GM12878 (cell line): ENCODE data around the gene MINAR2. TPM values are rescaled to one million over a fixed set of nuclear protein-coding genes. Genes with fewer than 3 reads are reported as not detected.

Experiments
- ATAC-seq: fragments of 200-7000 bp; cut with Tn5 transposase; 3 replicates; pipeline ENCODE4 v1.9.1; 2020; ENCODE audit warnings: mild to moderate bottlenecking, moderate library complexity
- BruUV-seq: library from RNA; stranded (reverse); fragments of 400-500 nt; replicated peaks from 2 replicates; lab custom pipeline; 2021; lab: Mats Ljungman, UMichigan
- CTCF ChIA-PET: fragments of 300-600 bp; sonication (Branson Sonifier 250); formaldehyde crosslinking; extraction: SDS; loops from one replicate; lab custom pipeline; 2021; ENCODE audit warnings: inconsistent platforms; lab: Yijun Ruan, JAX
- POLR2A ChIA-PET: fragments of 350-600 bp; formaldehyde crosslinking; extraction: SDS; loops from one replicate; lab custom pipeline; 2021; ENCODE audit warnings: inconsistent platforms; lab: Charles Lee
- RAD21 ChIA-PET: fragments of 300-600 bp; sonication (Branson Sonifier 250); formaldehyde crosslinking; loops from one replicate; lab custom pipeline; 2023; ENCODE audit warnings: antibody characterized with exemption; ENCODE audit not compliant: unreplicated experiment; lab: Charles Lee
- SMC1A ChIA-PET: fragments of 300-600 bp; sonication (Branson Sonifier 250); formaldehyde crosslinking; loops from one replicate; lab custom pipeline; 2023; ENCODE audit not compliant: unreplicated experiment, uncharacterized antibody; lab: Charles Lee
- DNase-seq: peaks from one replicate; pipeline ENCODE4 v3.0.0-alpha.2; 2011; ENCODE audit warnings: low read depth, low spot score
- FAIRE-seq: peaks from 3 replicates; lab custom pipeline; 2011; peaks lifted over from hg19 to GRCh38; lab: Jason Lieb, UNC
- H2AFZ ChIP-seq: 2 replicates; pipeline ENCODE4 v1.6.0; 2011; ENCODE audit warnings: low read depth, low read length, control low read depth; ENCODE audit not compliant: control insufficient read depth
- H3K27ac ChIP-seq: 2 replicates; pipeline ENCODE4 v1.5.1; 2011; ENCODE audit warnings: control low read depth; ENCODE audit not compliant: control insufficient read depth, insufficient read depth
- H3K27me3 ChIP-seq, 2 experiments: replicated peaks in 1 of 2; 2 replicates each; pipeline versions ENCODE4 v1.6.0 to v1.6.1; 2011; ENCODE audit warnings: low read length in 1 of 2; ENCODE audit not compliant: control insufficient read depth in 2 of 2, insufficient read depth in 2 of 2
- H3K36me3 ChIP-seq, 2 experiments: 2 replicates each; pipeline ENCODE4 v1.5.1; 2011; ENCODE audit warnings: low read length in 1 of 2; ENCODE audit not compliant: control insufficient read depth in 2 of 2, insufficient read depth in 2 of 2
- H3K4me1 ChIP-seq: 2 replicates; pipeline ENCODE4 v1.6.1; 2011; ENCODE audit warnings: mild to moderate bottlenecking, low read length, moderate library complexity, mixed read lengths; ENCODE audit not compliant: control insufficient read depth, insufficient read depth
- H3K4me2 ChIP-seq: 2 replicates; pipeline ENCODE4 v1.6.0; 2011; ENCODE audit warnings: control low read depth; ENCODE audit not compliant: control insufficient read depth, insufficient read depth
- H3K4me3 ChIP-seq: fragments of 200-600 bp; sonication (generic); 2 replicates; pipeline ENCODE4 v1.5.1; 2016
- H3K79me2 ChIP-seq: 2 replicates; pipeline ENCODE4 v1.6.0; 2011; ENCODE audit warnings: low read length; ENCODE audit not compliant: control insufficient read depth, insufficient read depth
- H3K9ac ChIP-seq: 2 replicates; pipeline ENCODE4 v1.8.0; 2011; ENCODE audit warnings: low read length, control low read depth, mixed read lengths; ENCODE audit not compliant: control insufficient read depth, insufficient read depth
- H3K9me3 ChIP-seq: replicated peaks from 3 replicates; pipeline ENCODE4 v1.5.1; 2011; ENCODE audit warnings: mild to moderate bottlenecking, low read length; ENCODE audit not compliant: control insufficient read depth, insufficient read depth
- H4K20me1 ChIP-seq: 2 replicates; pipeline ENCODE4 v1.6.0; 2011; ENCODE audit not compliant: control insufficient read depth, insufficient read depth
- BCL11A ChIP-seq: IDR thresholded peaks from 2 replicates; pipeline ENCODE4 v1.6.1; 2011; ENCODE audit warnings: low read depth, low read length
- BHLHE40 ChIP-seq, 2 experiments: fragments of 450-650 bp in 1 of 2; IDR thresholded peaks; 2 replicates each; pipeline ENCODE4 v1.6.1; 2011 to 2017; ENCODE audit warnings: low read depth in 2 of 2, borderline replicate concordance in 1 of 2, improper control_type of control experiment in 1 of 2, low read length in 1 of 2, mild to moderate bottlenecking in 1 of 2
- CHD1 ChIP-seq: IDR thresholded peaks from 2 replicates; pipeline ENCODE4 v1.6.1; 2012; ENCODE audit warnings: low read depth, low read length, improper control_type of control experiment
- EP300 ChIP-seq, 2 experiments: fragments of 150-350 bp in 1 of 2; IDR thresholded peaks; 2 replicates each; pipeline ENCODE4 v1.6.1; 2011 to 2012; ENCODE audit warnings: low read depth in 2 of 2, low read length in 2 of 2, borderline replicate concordance in 1 of 2, improper control_type of control experiment in 1 of 2, inconsistent platforms in 1 of 2; ENCODE audit not compliant: control insufficient read depth in 1 of 2
- ETV6 ChIP-seq, 2 experiments: fragments of 450-650 bp in 1 of 2; IDR thresholded peaks in 1 of 2; conservative IDR thresholded peaks in 1 of 2; 2 replicates each; pipeline ENCODE4 v1.6.1; 2014; ENCODE audit warnings: antibody characterized with exemption in 1 of 2, borderline replicate concordance in 1 of 2, low read depth in 1 of 2, mild to moderate bottlenecking in 1 of 2, moderate library complexity in 1 of 2
- GABPA ChIP-seq: IDR thresholded peaks from 2 replicates; pipeline ENCODE4 v1.6.1; 2014; ENCODE audit warnings: antibody characterized with exemption, low read depth, mild to moderate bottlenecking, inconsistent platforms
- HCFC1 ChIP-seq: fragments of 150-350 bp; IDR thresholded peaks from 2 replicates; pipeline ENCODE4 v1.6.1; 2014; ENCODE audit warnings: low read length
- HDAC6 ChIP-seq: fragments of 200-600 bp; sonication (generic); IDR thresholded peaks from one replicate; pipeline ENCODE4 v1.8.0; 2017; ENCODE audit warnings: antibody characterized with exemption; ENCODE audit not compliant: unreplicated experiment
- KAT2A ChIP-seq: conservative IDR thresholded peaks from 2 replicates; pipeline ENCODE4 v1.6.1; 2011; ENCODE audit warnings: low read depth, low read length; ENCODE audit not compliant: control insufficient read depth
- KLF5 ChIP-seq: fragments of 450-650 bp; IDR thresholded peaks from 2 replicates; pipeline ENCODE4 v1.6.1; 2014; ENCODE audit warnings: mild to moderate bottlenecking; ENCODE audit not compliant: partially characterized antibody
- MTA3 ChIP-seq: IDR thresholded peaks from 2 replicates; pipeline ENCODE4 v1.6.1; 2012; ENCODE audit warnings: low read length, inconsistent platforms, borderline replicate concordance
- NBN ChIP-seq: fragments of 450-650 bp; IDR thresholded peaks from 2 replicates; pipeline ENCODE4 v1.6.1; 2016
- NFYB ChIP-seq: IDR thresholded peaks from 2 replicates; pipeline ENCODE4 v1.6.1; 2011; ENCODE audit warnings: low read depth, mild to moderate bottlenecking, low read length, improper control_type of control experiment, moderate library complexity; ENCODE audit not compliant: insufficient read depth
- PML ChIP-seq: IDR thresholded peaks from 2 replicates; pipeline ENCODE4 v1.6.1; 2012; ENCODE audit warnings: low read length, inconsistent platforms
- WGBS: methylation state at CpG from one replicate; pipeline ENCODE4 v1.1.6; 2016; ENCODE audit warnings: low lambda C conversion rate; ENCODE audit not compliant: insufficient replicate concordance, insufficient coverage; ENCODE audit errors: missing lambda C conversion rate; 5-methylcytosine and 5-hydroxymethylcytosine counted together
- in situ Hi-C: fragments of 300-500 bp; cut with MboI; formaldehyde crosslinking; loops from 9 replicates; pipeline ENCODE4 v1.14.3; 2018; ENCODE audit warnings: mixed read lengths
- intact Hi-C: fragments of 100-400 bp; cut with micrococcal nuclease; formaldehyde crosslinking; loops from one replicate; pipeline ENCODE4 v1.14.2; 2022; ENCODE audit not compliant: unreplicated experiment
- polyA plus RNA-seq, 11 experiments: library from polyadenylated mRNA; depleted of rRNA in 4 of 11; unstranded in 6 of 11; stranded (reverse) in 5 of 11; fragments of >200 nt; fragmentation: Nextera tagmentation in 4 of 11; fragmentation: Illumina TruSeq in 1 of 11; extraction: Ambion mirVana in 4 of 11; extraction: Trizol in 1 of 11; gene quantifications; 1 replicate in 1 of 11; 2 replicates in 10 of 11; pipeline versions ENCODE4 v1.2.1 to v1.2.3, GENCODE V29; 2011 to 2016; ENCODE audit warnings: inconsistent platforms in 2 of 11, missing spikeins in 2 of 11, low read depth in 1 of 11
- total RNA-seq, 4 experiments: library from RNA; depleted of rRNA in 3 of 4; stranded (reverse); fragments of >200 nt in 3 of 4; fragmentation: Illumina TruSeq in 1 of 4; extraction: Trizol in 1 of 4; gene quantifications; 2 replicates each; pipeline versions ENCODE4 v1.2.1 to v1.2.3, GENCODE V29; 2013 to 2021
- TF ChIP-seq, protein P1 (sequence below): fragments of 450-650 bp; formaldehyde crosslinking; IDR thresholded peaks from 2 replicates; pipeline ENCODE4 v1.5.0; 2022; ENCODE audit warnings: mild to moderate bottlenecking, missing genetic modification characterization
- TF ChIP-seq, protein P2 (sequence below): fragments of 450-650 bp; IDR thresholded peaks from 2 replicates; pipeline ENCODE4 v1.6.1; 2017; ENCODE audit warnings: mild to moderate bottlenecking, low read depth, inconsistent platforms; ENCODE audit not compliant: poor library complexity, severe bottlenecking

The MINAR2 gene
- total and polyA plus RNA-seq, 10 of the 15 experiments (the other 5 are each of a cell fraction or from before 2014, with no cell fraction given) = 0.03 to 0.07 TPM; not detected in 8

DNA sequence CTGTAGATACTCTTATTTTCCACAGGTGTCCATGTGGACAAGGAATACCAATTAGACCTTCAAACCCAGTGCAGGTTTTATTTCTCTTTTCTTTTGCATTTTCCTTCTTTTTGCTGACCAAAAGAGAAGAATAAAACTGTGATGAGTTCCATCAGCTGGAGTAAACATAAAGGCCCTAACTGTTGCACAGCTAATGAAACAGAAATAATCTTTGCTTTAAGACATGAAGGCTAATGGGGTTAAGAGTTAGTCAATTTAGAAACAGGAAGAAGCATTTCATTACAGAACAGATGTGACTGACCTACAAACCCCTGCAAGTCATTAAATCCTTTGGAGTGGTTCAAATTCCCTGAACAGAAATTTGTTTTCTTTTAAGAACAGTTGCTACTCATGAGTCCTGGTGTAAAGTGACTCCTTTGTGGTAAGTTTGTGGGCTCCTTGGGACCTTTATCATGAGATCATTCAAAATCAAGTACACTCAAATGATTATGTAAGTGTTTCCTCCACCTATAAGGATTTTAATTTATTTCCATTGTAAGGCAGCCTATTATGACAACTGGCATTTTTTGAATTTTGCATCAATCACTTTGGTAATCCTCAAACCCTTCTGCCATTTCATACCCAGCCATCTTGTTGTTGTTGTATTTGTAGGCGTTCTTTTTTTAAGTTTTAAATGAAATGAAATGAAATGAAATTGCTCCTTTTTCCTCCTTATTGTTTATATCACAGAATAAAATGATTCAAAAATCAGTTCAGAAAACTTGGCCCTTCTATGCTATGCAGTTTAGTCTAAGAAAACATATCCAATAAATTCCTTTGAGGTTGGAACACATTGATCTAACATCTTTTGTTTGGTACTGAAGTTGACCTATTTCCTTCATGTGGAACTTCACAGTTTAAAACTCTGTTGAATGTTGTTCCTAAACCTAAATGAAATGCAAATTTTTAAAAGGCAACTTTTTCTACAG is 1.3 kb downstream of the MINAR2 start:
- no peak; the same call in 2 of the 3 replicates for ATAC-seq
- TF ChIP-seq NBN (no peak), MTA3 (no peak), BHLHE40 (IDR thresholded peaks at IDR 0.05; ENCODE audit: borderline replicate concordance in 1 of 2, low read depth in 2 of 2, low read length in 1 of 2) (no peak), BCL11A (no peak), EP300 (IDR thresholded peaks at IDR 0.05; ENCODE audit: borderline replicate concordance in 1 of 2, control insufficient read depth in 1 of 2, low read depth in 2 of 2, low read length in 2 of 2) (no peak), HDAC6 (no peak), ETV6 (conservative IDR thresholded peaks at IDR 0.05 in 1 of 2, IDR thresholded peaks at IDR 0.05 in 1 of 2; ENCODE audit: borderline replicate concordance in 1 of 2, low read depth in 1 of 2) (no peak), KLF5 (no peak), CHD1 (no peak), HCFC1 (no peak), PML (no peak), GABPA (no peak), NFYB (no peak), KAT2A (no peak)
- TF ChIP-seq, protein P1, sequence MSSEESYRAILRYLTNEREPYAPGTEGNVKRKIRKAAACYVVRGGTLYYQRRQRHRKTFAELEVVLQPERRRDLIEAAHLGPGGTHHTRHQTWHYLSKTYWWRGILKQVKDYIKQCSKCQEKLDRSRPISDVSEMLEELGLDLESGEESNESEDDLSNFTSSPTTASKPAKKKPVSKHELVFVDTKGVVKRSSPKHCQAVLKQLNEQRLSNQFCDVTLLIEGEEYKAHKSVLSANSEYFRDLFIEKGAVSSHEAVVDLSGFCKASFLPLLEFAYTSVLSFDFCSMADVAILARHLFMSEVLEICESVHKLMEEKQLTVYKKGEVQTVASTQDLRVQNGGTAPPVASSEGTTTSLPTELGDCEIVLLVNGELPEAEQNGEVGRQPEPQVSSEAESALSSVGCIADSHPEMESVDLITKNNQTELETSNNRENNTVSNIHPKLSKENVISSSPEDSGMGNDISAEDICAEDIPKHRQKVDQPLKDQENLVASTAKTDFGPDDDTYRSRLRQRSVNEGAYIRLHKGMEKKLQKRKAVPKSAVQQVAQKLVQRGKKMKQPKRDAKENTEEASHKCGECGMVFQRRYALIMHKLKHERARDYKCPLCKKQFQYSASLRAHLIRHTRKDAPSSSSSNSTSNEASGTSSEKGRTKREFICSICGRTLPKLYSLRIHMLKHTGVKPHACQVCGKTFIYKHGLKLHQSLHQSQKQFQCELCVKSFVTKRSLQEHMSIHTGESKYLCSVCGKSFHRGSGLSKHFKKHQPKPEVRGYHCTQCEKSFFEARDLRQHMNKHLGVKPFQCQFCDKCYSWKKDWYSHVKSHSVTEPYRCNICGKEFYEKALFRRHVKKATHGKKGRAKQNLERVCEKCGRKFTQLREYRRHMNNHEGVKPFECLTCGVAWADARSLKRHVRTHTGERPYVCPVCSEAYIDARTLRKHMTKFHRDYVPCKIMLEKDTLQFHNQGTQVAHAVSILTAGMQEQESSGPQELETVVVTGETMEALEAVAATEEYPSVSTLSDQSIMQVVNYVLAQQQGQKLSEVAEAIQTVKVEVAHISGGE (CRISPR knock-in tag) = no peak
- TF ChIP-seq, protein P2, sequence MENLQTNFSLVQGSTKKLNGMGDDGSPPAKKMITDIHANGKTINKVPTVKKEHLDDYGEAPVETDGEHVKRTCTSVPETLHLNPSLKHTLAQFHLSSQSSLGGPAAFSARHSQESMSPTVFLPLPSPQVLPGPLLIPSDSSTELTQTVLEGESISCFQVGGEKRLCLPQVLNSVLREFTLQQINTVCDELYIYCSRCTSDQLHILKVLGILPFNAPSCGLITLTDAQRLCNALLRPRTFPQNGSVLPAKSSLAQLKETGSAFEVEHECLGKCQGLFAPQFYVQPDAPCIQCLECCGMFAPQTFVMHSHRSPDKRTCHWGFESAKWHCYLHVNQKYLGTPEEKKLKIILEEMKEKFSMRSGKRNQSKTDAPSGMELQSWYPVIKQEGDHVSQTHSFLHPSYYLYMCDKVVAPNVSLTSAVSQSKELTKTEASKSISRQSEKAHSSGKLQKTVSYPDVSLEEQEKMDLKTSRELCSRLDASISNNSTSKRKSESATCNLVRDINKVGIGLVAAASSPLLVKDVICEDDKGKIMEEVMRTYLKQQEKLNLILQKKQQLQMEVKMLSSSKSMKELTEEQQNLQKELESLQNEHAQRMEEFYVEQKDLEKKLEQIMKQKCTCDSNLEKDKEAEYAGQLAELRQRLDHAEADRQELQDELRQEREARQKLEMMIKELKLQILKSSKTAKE = no peak

More for the DNA sequence above, 1.3 kb downstream of the MINAR2 start:
- 25% methylated on average over 1 of the region's 1 CpG for whole genome bisulfite sequencing
- H3K4me3 ChIP-seq = no peak overlapping the region
- no peak overlapping the region for H3K27ac ChIP-seq
- ChIA-PET SMC1A (no interaction called here), RAD21 (interaction anchor here (0.8 kb wide), 1 partner anchor 22 kb away, joined by 3 read pairs; no protein-coding TSS in a partner anchor), POLR2A (no interaction called here), CTCF (interaction anchor here (0.5 kb wide), 1 partner anchor 26 kb away, joined by 3 read pairs; no protein-coding TSS in a partner anchor)
- DNase-seq = no peak
- H4K20me1 ChIP-seq = no peaks in the 10 kb centered on the region
- no peak overlapping the region for H3K4me2 ChIP-seq
- H3K36me3 ChIP-seq = no peaks in the 10 kb centered on the region
- in situ Hi-C loops = no loop called here
- no peak overlapping the region for H3K9ac ChIP-seq
- intact Hi-C loops = no loop called here
- H3K9me3 ChIP-seq = no peaks in the 10 kb centered on the region
- no TSS peak for BruUV-seq
- FAIRE-seq = no peak
- no peaks in the 10 kb centered on the region for H3K4me1 ChIP-seq
- no peaks in the 10 kb centered on the region for H3K79me2 ChIP-seq
- H3K27me3 ChIP-seq = no peaks in the 10 kb centered on the region
- H2AFZ ChIP-seq = no peak overlapping the region
